Pancreas (tissue), 10 donors: Measurements from ENCODE around the gene TMCC1. TPM values are rescaled to one million over a fixed set of nuclear protein-coding genes. Genes with fewer than 3 reads are reported as not detected.
"Not testable (repeated sequence)": the region's sequence is repeated elsewhere in the genome, so short reads cannot be mapped to it uniquely, and the experiment has no call there.

Source experiments
- ATAC-seq, 4 donors: fragments of 200-7000 bp; cut with Tn5 transposase; one replicate each; pipeline versions ENCODE4 v1.8.0 to v1.9.1; 2020; ENCODE audit warnings: mild to moderate bottlenecking in 4 of 4, moderate library complexity in 4 of 4
- DNase-seq, 6 donors: peaks; one replicate each; pipeline ENCODE4 v3.0.0-alpha.2; 2020
- FAIRE-seq: peaks from 2 replicates; lab custom pipeline; 2012; peaks lifted over from hg19 to GRCh38; lab: Jason Lieb, UNC
- H3K27ac ChIP-seq, 4 donors: fragments of 200-600 bp; sonication (generic); 1 replicate in 3 of 4; 2 replicates in 1 of 4; pipeline versions ENCODE4 v1.5.0 to v1.8.0; 2020
- H3K27me3 ChIP-seq, 4 donors: fragments of 200-600 bp; one replicate each; pipeline ENCODE4 v1.8.0; 2021
- H3K36me3 ChIP-seq, 3 donors: fragments of 200-600 bp; sonication (generic) in 1 of 3; one replicate each; pipeline versions ENCODE4 v1.5.0 to v1.8.0; 2020 to 2021
- H3K4me1 ChIP-seq, 3 donors: fragments of 200-600 bp; one replicate each; pipeline ENCODE4 v1.8.0; 2021
- H3K4me3 ChIP-seq, 4 donors: fragments of 200-600 bp; sonication (generic) in 2 of 4; one replicate each; pipeline versions ENCODE4 v1.5.0 to v1.8.0; 2020 to 2021
- H3K9me3 ChIP-seq, 4 donors: fragments of 200-600 bp; one replicate each; pipeline ENCODE4 v1.8.0; 2021
- CTCF ChIP-seq, 4 donors: fragments of 200-600 bp; sonication (generic) in 3 of 4; IDR thresholded peaks; one replicate each; pipeline versions ENCODE4 v1.5.0 to v1.8.0; 2021; ENCODE audit warnings: antibody characterized with exemption in 4 of 4
- WGBS, 2 donors: extraction: QIAGEN DNeasy Blood & Tissue Kit; methylation state at CpG; one replicate each; pipeline ENCODE4 v1.1.7; 2013; 5-methylcytosine and 5-hydroxymethylcytosine counted together
- intact Hi-C, 3 donors: fragments of 100-400 bp; cut with DNase I; formaldehyde crosslinking; loops; one replicate each; pipeline versions ENCODE4 v1.11.1 to v1.14.2; 2022
- polyA plus RNA-seq, 2 donors: library from polyadenylated mRNA; stranded (reverse); fragments of 200-250 nt; gene quantifications; one replicate each; pipeline ENCODE4 v1.2.3, GENCODE V29; 2013
- total RNA-seq, 6 donors: library from RNA; stranded (reverse); fragmentation: NEBNext Ultra II Directional in 4 of 6; extraction: Animal tissue kit (Norgen Biotek cat#: 25700) in 4 of 6; gene quantifications; one replicate each; pipeline versions ENCODE4 v1.2.1 to v1.2.4, GENCODE V29; 2021 to 2023
- donor health status: healthy with polysubstance abuse.
- donor health status: DM: no; HTN: no; CAD: no; lungs with moderate emphysema.
- donor health status: DM: no; HTN: no; CAD: no.
- donor health status: control.
- donor health status: control.
- donor health status: Bipolar disorder and iron deficiency.
- donor health status: DM: yes; HTN: yes; CAD: no.
- donor health status: DM: no; HTN: no; CAD: no.
- donor health status: DM: no; HTN: no; CAD: no.
- donor health status: DM: yes; HTN: yes; CAD: no.

Gene TMCC1
- total and polyA plus RNA-seq, 8 donors, result 5.6 to 27.5 (median 16.9) TPM

- no peak overlapping the region for H3K4me3 ChIP-seq
- H3K36me3 ChIP-seq, result no peaks in the 10 kb centered on the region
- H3K27ac ChIP-seq, result peak overlapping the region in 3 of 4 donors; percentile 7 to 62 (median 56)
- no peak for TF ChIP-seq CTCF (IDR thresholded peaks at IDR 0.05)
- ATAC-seq (peak; percentile 65 to 97 (median 81)), DNase-seq (peak in 3 of 6 donors; percentile 17 to 42 (median 34)), FAIRE-seq (no peak)
- H3K4me1 ChIP-seq, result peaks cover 0 to 4% (median 0%) of the 10 kb centered on the region in 3 donors
- intact Hi-C loops, result no loop called here
- no peaks in the 10 kb centered on the region for H3K27me3 ChIP-seq
- 62 to 71% methylated on average over 1 of the region's 1 CpG for WGBS, 2 donors
- no peaks in the 10 kb centered on the region for H3K9me3 ChIP-seq
Observed at GRCh38 chr3:129908417-129908816, 14.9 kb upstream of the TMCC1 start.

GRCh38 chr3:129901272-129901671 lies 7.8 kb upstream of the TMCC1 start:
- H3K27me3 ChIP-seq, ATAC-seq, H3K36me3 ChIP-seq, H3K4me3 ChIP-seq, DNase-seq, FAIRE-seq, intact Hi-C loops, H3K4me1 ChIP-seq, H3K9me3 ChIP-seq, H3K27ac ChIP-seq: not testable (repeated sequence)
- 97 to 98% methylated on average over 4 of the region's 4 CpGs for whole genome bisulfite sequencing, 2 donors

- intact Hi-C loops, result no loop called here
- ATAC-seq, result no peak
- FAIRE-seq, result no peak
Observed at GRCh38 chr3:129897026-129897425, 3.5 kb upstream of the TMCC1 start.

GRCh38 chr3:129892857-129893580 lies 492 bp downstream of the TMCC1 start:
- peaks cover 22 to 38% (median 38%) of the 10 kb centered on the region in 3 donors for H3K4me1 ChIP-seq
- intact Hi-C loops, result no loop called here
- H3K4me3 ChIP-seq, result peak overlapping the region; percentile 74 to 89 (median 78)
- ATAC-seq (peak; percentile 64 to 75 (median 71)), DNase-seq (peak in 4 of 6 donors; percentile 66 to 85 (median 80)), FAIRE-seq (no peak)
- no peaks in the 10 kb centered on the region for H3K36me3 ChIP-seq
- H3K27ac ChIP-seq, result peak overlapping the region; percentile 83 to 96 (median 92)
- 0 to 1% methylated on average over 27 to 61 of the region's 62 CpGs for WGBS, 2 donors
- no peaks in the 10 kb centered on the region for H3K27me3 ChIP-seq
- TF ChIP-seq CTCF (IDR thresholded peaks at IDR 0.05), result no peak
- H3K9me3 ChIP-seq, result no peaks in the 10 kb centered on the region

More at GRCh38 chr3:129897026-129897425, 3.5 kb upstream of the TMCC1 start:
- WGBS, 2 donors, result 74 to 85% methylated on average over 3 of the region's 3 CpGs
- no peaks in the 10 kb centered on the region for H3K9me3 ChIP-seq
- no peaks in the 10 kb centered on the region for H3K27me3 ChIP-seq
- no peak overlapping the region for H3K27ac ChIP-seq
- no peak overlapping the region for H3K4me3 ChIP-seq
- no peak for DNase-seq
- H3K36me3 ChIP-seq, result no peaks in the 10 kb centered on the region
- H3K4me1 ChIP-seq, result peaks cover 4 to 9% (median 6%) of the 10 kb centered on the region in 3 donors
- no peak for TF ChIP-seq CTCF (IDR thresholded peaks at IDR 0.05)

- H3K27ac ChIP-seq, result peak overlapping the region; percentile 83 to 96 (median 92)
- H3K4me1 ChIP-seq, result peaks cover 22 to 38% (median 38%) of the 10 kb centered on the region in 3 donors
- 2 to 3% methylated on average over 13 of the region's 13 CpGs for WGBS, 2 donors
- H3K27me3 ChIP-seq, result no peaks in the 10 kb centered on the region
- H3K9me3 ChIP-seq, result no peaks in the 10 kb centered on the region
- intact Hi-C loops, result no loop called here
- peak in 1 of 4 donors; percentile 3 for ATAC-seq
- peak overlapping the region; percentile 74 to 89 (median 78) for H3K4me3 ChIP-seq
- peak in 2 of 6 donors; percentile 27 to 62 for DNase-seq
- FAIRE-seq, result no peak
- no peak for TF ChIP-seq CTCF (IDR thresholded peaks at IDR 0.05)
- H3K36me3 ChIP-seq, result no peaks in the 10 kb centered on the region
Observed at GRCh38 chr3:129892486-129892856, 1.0 kb downstream of the TMCC1 start.
